HG03135 (cell line): ENCODE data around the gene PTPRJ.
"Not testable (repeated sequence)": the region's sequence is repeated elsewhere in the genome, so short reads cannot be mapped to it uniquely, and the experiment has no call there.

Source experiments
- ATAC-seq: cut with Tn5 transposase; IDR thresholded peaks from one replicate; pipeline ENCODE4 v1.9.1; 2021; ENCODE audit warnings: mild to moderate bottlenecking, moderate library complexity; ENCODE audit not compliant: unreplicated experiment

The PTPRJ gene

DNA sequence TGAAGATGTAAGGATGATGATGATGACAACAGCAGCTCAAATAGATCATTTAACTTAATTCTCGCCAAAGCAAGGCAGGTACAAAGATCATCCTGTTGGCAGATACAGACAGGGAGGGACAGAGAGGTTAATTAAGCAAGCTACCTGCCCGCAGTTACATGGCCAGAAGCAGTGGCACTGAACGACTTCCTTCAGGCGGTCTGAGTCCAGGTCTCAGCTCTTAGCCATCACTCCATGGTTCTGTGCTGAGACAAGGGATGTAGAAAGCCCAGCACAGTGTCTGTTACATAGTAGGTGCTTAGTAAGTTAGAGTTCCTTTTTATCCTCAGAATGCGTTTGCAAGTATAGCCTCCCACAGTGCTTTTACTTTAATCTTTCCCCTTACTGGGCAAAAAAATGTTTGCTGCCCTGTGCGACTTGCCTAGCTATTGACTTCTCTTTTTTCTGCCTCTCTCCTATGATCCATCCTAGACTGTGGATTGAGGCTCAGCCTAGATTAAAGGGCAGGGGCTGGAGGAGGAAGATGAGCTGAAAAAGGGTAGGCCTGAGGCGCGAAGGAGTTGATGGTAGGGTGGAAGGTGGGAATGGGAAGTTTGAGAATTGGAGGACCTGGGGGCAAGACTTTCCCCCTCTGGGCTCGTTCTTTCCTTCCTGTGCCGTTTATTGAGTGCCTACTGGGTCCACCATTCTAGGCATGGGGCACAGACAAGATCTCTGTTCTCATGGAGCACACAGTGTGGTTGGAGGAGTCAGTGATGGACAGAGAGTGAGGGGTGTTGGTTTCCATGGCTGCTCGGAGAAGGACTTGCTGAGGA lies 128.1 kb downstream of the PTPRJ start:
- no peak for ATAC-seq

DNA sequence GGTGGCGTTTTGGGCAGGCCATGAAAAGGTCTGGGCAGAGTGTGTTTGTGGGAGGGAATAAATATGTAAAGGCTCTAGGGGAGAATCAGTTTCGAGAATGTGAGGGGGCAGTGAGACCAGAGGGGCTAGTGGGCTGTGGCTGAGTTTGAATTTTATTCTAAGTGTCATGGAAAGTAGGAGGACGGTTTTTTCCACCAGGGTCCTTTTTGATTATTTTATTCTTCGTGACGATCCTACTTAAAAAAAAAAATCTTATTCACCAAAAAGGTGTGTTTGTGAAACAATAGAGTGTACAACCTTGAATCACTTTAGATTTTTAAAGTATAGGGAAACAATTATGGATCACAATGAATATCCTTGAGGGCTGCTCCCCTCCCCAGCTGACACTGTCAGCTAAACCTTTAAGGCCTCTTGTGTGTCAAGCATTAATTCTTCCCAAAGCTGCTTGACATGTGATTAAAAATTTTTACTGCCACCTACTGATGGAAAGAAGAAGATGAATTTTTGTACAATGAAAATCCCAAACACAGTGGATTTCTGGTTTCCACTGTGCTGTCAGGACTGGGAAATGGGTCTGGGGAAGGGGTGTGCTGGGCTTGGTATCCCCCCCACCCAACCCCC lies 128.8 kb downstream of the PTPRJ start:
- ATAC-seq, result no peak

DNA sequence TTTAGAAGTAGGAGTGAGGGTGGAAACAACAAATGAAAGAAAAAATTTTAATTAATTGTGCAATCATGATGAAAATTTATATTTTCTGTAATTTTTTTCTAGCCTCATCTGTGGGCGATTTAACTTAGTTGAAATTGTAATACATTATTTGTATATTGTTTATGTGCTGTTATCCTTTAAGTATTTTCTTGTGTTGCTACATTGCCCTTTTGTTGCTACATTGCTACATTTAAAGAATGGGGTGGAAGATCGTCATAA lies 130.1 kb downstream of the PTPRJ start:
- ATAC-seq, result no peak

DNA sequence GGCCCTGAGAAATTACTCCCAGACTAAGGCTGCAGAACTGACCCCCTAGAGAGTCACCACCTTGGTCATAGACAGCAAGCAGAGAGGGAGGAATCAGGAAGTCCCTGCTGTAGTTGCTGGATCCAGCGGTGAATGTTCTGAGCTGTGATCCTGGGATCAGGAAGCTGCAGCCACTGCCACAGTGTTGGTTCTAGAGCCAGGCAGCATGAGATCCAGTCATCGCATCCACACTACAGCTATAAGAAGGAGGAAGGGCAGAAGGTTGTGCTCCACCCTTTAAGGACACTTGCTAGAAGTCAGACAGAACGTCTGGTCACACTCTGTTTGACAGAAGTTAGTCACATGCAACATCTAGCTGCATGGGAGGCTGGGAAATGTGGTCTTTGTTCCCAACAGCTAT lies 131.5 kb downstream of the PTPRJ start:
- no peak for ATAC-seq

DNA sequence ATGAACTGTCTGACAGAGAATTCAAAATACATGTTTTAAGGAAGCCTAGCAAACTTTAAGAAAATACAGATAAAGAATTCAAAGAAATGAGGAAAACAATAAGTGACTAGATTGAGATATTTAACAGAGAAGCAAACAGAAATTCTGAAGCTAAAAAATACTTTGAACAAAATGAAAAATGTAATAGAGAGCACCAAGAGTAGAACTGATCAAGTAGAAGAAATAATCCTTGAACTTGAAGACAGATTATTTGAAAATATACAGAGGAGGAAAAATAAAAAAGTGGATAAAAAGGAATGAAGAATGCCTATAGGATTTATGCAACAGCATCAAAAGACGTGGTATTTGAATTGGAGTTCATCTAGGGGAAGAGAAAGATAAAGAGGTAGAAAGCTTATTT lies 134.4 kb downstream of the PTPRJ start:
- ATAC-seq, result no peak

DNA sequence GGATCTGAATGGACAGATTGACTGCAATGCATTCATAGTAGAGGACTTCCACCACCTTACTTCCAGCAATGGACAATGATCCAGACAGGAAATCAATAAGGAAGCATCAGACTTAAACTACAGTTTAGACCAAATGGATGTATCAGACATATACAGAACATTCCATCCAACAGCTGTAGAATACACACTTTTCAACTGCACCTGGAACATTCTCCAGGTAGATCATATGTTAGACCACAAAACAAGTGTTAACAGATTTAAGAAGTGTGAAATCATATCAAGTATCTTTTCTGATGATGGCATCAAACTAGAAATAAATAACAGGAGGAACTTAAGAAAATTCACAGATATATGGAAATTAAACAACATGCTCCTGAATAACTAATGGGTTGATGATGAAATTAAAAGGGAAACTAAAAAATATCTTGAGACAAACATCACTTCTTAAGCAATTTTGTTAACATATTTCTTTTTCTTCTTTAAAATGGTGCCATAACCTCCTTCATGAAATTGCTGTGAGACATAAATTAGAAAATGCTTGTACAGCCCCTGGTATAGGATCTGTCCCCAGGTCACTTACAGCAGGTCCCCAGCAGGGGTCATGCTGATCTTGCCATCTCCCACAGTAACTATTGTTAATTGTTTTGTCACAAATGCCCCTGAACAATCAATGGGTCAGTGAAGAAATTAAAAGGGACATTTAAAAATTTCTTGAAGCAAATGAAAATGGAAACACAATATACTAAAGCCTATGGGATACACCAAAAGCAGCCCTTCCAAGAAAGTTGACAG lies 136.3 kb downstream of the PTPRJ start:
- no peak for ATAC-seq

DNA sequence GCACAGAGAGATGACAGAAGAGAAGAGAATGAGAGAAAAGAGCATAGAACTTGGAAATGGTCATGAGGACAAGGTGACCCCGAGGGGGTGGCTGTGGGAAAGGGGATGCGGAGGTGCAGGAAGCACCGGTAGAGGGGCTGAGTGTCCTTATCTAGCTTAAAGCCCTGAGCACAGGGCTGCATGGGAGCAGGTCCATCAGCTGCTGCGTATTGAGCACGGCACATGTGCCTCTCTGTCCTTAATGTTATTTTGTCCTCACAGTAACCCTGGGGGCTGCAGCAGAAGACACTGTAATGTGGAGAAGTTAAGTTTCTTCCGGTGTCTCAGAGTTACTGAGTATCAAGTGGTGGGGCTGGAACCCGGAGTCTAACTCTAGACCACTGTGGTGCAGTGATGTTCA lies 141.9 kb downstream of the PTPRJ start:
- no peak for ATAC-seq

DNA sequence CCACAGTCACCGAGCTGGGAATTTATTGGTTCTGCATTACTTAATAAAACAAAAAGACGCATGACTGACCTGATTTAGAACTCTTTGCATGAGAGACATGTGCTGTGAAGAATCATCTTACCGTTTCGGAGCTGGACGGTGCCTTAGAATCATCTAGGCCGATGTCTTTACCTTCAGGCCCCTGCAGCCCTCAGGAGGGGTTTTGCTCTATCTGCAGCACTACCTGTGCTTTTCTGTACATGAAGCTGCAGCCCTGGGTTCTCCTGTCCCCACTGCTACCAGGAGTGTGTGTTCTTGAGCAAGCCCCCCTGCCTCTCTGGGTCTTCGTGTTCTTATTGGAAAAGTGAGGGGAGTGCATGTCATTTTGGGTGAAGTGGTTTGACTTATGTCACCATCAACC lies 142.3 kb downstream of the PTPRJ start:
- ATAC-seq, result no peak

DNA sequence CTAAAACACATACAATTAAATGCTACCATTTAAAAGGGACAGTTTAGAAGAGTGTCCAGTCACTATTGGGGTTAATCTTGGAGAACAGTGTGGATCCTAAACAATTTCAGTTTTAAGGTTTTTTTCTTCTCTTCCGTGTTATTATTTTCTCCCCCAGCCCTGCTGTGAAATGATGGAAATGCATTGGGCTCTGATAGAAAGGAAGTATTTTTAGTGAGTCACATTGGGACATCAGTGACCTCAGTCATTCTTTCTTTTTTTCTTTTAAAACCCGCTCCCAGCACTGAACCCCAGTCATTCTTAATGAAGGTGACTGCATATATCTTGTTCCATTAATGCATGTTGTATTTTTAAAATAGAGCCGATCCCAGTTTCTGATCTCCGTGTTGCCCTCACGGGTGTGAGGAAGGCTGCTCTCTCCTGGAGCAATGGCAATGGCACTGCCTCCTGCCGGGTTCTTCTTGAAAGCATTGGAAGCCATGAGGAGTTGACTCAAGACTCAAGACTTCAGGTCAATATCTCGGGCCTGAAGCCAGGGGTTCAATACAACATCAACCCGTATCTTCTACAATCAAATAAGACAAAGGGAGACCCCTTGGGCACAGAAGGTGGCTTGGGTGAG lies 143.0 kb downstream of the PTPRJ start:
- ATAC-seq, result no peak

DNA sequence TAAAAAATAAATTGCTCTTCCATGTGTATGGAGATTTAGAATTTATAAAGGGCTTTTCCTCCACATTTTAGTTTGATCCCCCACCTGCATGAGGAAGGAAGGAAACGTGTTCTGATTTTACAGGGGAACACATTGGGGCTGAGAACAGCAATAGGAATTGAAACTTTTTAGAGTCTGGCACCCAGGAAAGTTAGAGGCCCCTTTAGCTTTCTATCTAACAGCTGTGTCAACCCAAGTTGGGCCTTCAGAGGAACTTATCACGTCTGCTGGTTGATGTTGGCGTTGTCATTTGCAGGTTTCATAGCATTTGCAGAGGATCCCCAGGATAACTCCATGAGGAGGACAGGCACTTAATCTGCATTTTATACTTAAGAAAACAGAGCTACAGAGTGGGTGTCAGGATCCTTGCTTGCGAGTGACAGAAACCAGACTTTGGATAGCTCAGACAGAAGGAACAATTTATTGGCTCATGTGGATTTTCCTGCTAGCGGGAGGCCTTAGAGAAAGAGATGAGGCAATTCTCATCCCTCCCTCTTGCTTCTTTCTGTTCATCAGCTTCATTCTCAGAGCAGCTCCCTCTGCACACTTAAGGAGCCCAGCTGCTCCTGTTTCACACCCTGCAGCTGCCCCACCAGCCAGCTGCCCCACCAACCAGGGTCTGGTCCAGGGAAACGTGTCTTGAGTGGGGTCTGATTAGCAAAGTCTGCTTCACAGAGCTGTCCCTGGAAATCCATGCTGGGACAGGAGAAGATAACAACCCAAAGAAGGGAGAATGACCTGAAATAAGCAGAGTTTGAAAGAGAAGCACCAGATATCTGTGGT lies 143.8 kb downstream of the PTPRJ start:
- no peak for ATAC-seq

DNA sequence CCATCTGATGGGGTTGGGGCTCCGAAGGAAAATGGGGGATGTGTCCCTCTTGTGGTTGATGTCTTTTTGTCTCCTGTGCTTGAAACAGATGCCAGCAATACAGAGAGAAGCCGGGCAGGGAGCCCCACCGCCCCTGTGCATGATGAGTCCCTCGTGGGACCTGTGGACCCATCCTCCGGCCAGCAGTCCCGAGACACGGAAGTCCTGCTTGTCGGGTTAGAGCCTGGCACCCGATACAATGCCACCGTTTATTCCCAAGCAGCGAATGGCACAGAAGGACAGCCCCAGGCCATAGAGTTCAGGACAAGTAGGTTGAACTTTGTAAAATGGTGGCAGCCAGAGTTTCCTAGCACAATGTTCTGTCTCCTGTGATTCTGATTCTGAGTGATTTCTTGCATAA lies 144.5 kb downstream of the PTPRJ start:
- no peak for ATAC-seq

DNA sequence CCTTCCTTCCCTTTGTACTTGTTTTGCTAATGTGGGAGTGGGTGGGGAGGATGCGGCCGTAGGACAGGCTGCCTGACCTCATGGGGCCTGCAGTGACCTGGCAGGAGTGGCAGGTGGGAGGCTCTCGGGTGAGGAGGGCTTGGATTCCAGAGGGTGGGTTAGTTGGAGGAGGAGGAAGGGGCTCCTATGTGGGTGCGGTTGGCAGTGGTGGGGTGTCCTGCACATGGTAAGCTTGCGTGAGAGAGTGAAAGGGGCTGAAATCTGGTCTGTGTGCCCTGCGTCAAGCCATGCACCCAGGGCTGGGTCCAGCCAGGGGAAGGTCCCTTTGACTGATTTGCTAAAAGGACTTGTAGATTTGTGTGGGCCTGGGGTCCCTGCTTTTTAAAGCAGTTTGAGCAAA lies 145.5 kb downstream of the PTPRJ start:
- ATAC-seq, result no peak

DNA sequence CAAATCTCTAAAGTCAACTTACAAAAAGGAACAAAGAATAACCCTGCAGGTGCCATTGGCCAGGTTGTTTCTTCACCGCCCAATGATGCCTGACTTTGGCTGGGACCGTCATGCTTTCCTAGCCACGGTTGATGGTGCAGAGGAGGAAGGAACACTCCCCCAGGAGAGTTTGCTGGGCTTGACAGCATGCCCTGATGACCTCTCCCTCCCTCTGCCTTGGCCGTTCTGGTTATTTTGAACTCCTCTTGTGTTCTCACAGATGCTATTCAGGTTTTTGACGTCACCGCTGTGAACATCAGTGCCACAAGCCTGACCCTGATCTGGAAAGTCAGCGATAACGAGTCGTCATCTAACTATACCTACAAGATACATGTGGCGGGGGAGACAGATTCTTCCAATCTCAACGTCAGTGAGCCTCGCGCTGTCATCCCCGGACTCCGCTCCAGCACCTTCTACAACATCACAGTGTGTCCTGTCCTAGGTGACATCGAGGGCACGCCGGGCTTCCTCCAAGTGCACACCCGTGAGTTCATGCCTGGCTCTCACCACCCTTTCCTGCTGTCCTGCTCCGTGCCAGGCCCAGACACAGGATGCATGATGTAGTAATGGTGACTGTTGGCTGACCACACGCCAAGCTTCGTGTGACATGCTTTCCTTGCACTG lies 147.3 kb downstream of the PTPRJ start:
- ATAC-seq, result no peak

DNA sequence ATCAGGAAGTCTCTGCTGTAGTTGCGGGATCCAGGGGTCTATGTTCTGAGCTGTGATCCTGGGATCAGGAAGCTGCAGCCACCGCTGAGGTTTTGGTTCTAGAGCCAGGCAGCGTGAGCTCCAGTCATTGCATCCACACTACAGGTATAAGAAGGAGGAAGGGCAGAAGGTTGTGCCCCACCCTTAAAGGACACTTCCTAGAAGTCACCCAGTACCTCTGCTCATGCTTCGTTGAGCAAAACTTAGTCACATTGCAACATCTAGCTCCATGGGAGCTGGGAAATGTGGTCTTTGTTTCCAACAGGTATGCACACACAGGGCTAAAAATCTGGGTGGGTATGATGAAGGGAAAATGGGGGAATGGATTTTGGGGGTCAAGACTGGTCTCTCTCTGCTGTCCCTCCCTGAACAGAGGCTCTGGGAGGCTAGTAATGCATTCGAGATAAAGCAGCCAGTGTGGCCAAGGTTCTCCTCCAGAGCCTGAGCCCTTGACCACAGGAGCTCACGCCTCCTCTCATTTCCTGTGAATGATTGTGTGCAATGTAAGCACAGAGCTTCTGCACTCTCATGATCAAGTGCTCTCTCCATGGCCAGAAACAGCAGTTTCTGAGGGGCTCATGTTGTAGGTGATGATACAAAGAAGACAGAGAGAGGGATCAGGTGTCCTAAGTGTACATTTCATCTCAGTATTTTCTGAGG lies 149.5 kb downstream of the PTPRJ start:
- no peak for ATAC-seq

DNA sequence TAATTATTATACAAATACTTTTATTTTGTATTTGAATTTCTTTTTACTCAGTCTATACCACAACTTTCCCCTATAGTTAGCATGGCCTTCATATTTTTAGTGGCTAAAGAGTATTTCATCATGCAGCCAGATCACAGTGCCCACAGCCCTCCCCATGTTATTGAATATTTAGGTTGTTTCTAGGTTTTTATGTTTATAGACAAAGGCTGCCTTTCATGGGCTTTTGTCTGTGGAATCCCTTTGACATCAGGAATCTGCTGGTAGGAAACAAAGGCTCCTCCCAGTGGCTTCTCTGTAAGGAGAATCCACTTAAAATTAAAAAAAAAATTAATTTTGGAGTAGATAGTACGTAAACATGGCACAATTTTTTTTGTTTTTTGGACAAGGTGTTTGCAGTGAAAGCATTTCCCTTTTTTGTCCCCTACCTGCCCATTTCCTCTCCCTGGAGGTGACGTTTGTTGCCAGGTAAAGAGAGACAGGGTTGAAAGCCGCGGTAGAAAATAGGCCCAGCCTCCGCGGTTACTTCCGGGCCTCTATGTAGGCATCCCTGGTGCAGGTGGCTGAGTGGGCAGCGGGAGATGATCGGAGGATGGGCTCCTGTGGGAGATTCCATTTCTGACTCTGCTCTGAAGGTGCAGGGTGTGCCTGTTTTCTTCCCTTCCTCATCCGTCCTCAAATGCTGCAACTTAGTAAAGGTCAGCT lies 154.0 kb downstream of the PTPRJ start:
- no peak for ATAC-seq

DNA sequence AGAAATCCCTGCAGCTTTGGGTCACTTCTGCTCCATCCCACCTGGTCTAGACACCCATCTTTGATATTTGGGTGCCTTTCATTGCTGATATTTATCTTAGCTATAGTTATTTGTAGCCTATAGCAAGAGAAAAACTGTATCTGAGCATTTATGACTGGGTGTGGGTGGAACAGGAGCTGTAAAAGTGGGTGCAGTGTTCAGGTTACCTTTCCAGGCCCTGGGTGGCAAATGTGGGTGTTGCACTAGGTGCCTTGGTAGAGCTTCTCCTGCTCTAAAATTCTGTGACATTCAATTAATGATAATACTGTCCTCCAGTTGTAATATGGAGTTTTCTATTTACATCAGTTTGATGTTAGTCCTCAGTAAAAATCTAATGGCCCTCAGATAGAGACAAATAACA lies 157.9 kb downstream of the PTPRJ start:
- ATAC-seq, result no peak

DNA sequence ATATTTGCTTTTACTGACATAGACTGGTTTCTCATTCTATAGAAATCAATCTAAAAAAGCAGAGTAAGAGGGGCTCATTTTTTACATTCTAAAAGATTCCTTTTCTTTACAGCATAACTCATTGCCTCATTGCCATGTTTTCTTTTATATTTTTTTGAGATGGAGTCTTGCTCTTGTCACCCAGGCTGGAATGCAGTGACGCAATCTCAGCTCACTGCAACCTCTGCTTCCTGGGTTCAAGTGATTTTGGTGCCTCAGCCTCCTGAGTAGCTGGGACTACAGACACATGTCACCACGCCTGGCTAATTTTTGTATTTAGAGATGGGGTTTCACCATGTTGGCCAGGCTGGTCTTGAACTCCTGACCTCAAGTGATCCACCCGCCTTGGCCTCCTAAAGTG lies 159.5 kb downstream of the PTPRJ start:
- ATAC-seq, result not testable (repeated sequence)

DNA sequence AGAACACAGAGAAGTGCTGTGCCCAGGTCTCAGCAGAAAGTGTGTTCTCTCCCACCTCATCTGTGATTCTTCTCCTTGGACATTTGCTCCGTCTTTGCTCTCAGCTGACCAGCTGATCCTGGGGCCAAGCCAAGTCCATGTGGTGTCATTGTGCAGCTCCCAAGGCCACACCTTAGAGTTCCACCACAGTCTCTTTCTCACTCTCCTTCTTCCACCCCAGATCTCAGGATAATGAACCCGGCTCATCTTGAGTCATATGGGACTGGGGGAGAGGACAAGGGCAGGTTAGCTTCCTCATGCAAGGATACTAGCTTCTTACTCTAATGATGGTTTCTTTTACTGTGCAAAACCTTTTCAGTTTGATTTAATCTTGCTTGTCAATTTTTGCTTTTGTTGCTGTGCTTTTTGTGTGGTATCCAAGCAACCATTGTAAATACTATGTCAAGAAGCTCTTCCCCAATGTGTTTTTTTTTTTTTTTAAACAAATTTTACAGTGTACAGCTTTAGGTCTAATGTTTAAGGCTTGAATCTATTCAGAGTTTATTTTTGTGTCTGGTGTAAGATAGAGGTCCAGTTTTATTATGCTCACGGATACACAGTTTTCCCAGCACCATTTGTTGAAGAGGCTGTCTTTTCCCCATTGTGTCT lies 161.2 kb downstream of the PTPRJ start:
- no peak for ATAC-seq

DNA sequence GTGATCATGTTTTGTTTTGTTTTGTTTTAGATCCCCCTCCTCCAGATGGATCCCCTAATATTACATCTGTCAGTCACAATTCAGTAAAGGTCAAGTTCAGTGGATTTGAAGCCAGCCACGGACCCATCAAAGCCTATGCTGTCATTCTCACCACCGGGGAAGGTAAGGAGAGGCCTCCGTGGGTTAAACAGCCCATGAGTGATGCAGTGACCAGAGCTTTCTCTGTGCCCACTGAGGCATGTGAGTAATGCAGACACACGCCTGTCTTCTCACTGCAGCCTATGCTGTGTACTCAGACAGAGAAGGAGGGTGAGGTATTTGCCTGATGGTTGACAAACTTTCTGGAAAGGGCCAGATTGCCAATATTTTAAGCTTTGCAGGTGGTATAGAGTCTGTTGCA lies 162.5 kb downstream of the PTPRJ start:
- no peak for ATAC-seq
